ENCODE results near the gene ITGB4. TPM values are rescaled to one million over a fixed set of nuclear protein-coding genes. Genes with fewer than 3 reads are reported as not detected.
A peak's percentile ranks its signal among the peaks of the same experiment; 100 is the strongest.

Gene ITGB4
- total RNA-seq, 1 experiment from 2014 or later, result 5.3 TPM

GRCh38 chr17:75784473-75785015, 63.3 kb downstream of the ITGB4 start, which contains the start of gene UNK:
UNK (plus strand) TSS chr17:75784806; CDS start chr17:75784881, 75 bp downstream.
- Histone ChIP-seq H3K9ac (ENCODE audit: extremely low read depth, insufficient read length, low read length) (peak within 1 kb of the TSS; percentile 98), H3T11ph (ENCODE audit: low read length) (peak within 1 kb of the TSS; percentile 95), H3K23ac (ENCODE audit: insufficient read length, low read depth, low read length) (no peak within 1 kb of the TSS), H3K23me2 (ENCODE audit: insufficient read length, low read depth, low read length, poor library complexity, severe bottlenecking) (peaks cover 13% of the 10 kb centered on the region), H4K5ac (ENCODE audit: insufficient read length, low read depth, low read length) (peak within 1 kb of the TSS; percentile 98), H3K18ac (ENCODE audit: insufficient read length, low read depth, low read length) (peak within 1 kb of the TSS; percentile 96), H2BK120ac (ENCODE audit: low read depth, low read length, poor library complexity, severe bottlenecking) (peak within 1 kb of the TSS; percentile 97), H4K20me1 (ENCODE audit: control insufficient read depth, insufficient read depth, insufficient read length) (no peaks in the 10 kb centered on the region), H3K4me1 (ENCODE audit: insufficient read depth, low read length) (peaks cover 2% of the 10 kb centered on the region; the same call in 1 of the 2 replicates), H3K4ac (ENCODE audit: low read depth, low read length) (peak within 1 kb of the TSS; percentile 36; the same call in 1 of the 2 replicates), H3K56ac (ENCODE audit: insufficient read length, low read depth, low read length) (peak within 1 kb of the TSS; percentile 97), H4K91ac (ENCODE audit: insufficient read length, low read depth, low read length) (peak within 1 kb of the TSS; percentile 88), H2AK5ac (ENCODE audit: insufficient read length, low read length) (peak within 1 kb of the TSS; percentile 36), H4K8ac (replicated peaks; ENCODE audit: insufficient read length, low read depth, low read length) (peak within 1 kb of the TSS; percentile 74), H3K79me2 (ENCODE audit: insufficient read depth, low read length) (peaks cover 20% of the 10 kb centered on the region; the same call in 1 of the 2 replicates), H2BK15ac (ENCODE audit: low read depth, low read length) (peak within 1 kb of the TSS; percentile 72; the same call in 1 of the 2 replicates), H2BK20ac (ENCODE audit: low read depth, low read length, poor library complexity, severe bottlenecking) (no peak within 1 kb of the TSS), H3K9me3 (ENCODE audit: control insufficient read depth, low read depth, low read length) (no peaks in the 10 kb centered on the region), H3K27ac (ENCODE audit: insufficient read length, low read depth, low read length) (peak within 1 kb of the TSS; percentile 86), H3K79me1 (ENCODE audit: insufficient read depth, low read depth, low read length, poor library complexity, severe bottlenecking) (no peaks in the 10 kb centered on the region), H3K4me2 (ENCODE audit: insufficient read depth, insufficient read length, low read length) (peak within 1 kb of the TSS; percentile 70), H2BK5ac (ENCODE audit: insufficient read length, low read length) (peak within 1 kb of the TSS; percentile 91), H3K27me3 (ENCODE audit: insufficient read depth, low read length) (no peaks in the 10 kb centered on the region), H2AFZ (ENCODE audit: low read length) (no peak within 1 kb of the TSS), H2BK12ac (ENCODE audit: insufficient read length, low read depth, low read length) (peak within 1 kb of the TSS; percentile 5), H3K14ac (ENCODE audit: insufficient read depth, low read length) (peak within 1 kb of the TSS; percentile 99)
- H3K27me3 Mint-ChIP-seq (ENCODE audit: low read depth), result peaks cover 2% of the 10 kb centered on the region; the same call in 1 of the 2 replicates
- no CpG with 5 or more reads among the region's 45 CpGs for WGBS (ENCODE audit: extremely low coverage, insufficient read length, low lambda C conversion rate)
- peak; percentile 100 for DNase-seq
- H3K9me3 Mint-ChIP-seq, result peaks cover 1 to 2% of the 10 kb centered on the region in 2 experiments; a peak in 3 of 5 replicates
- TF ChIP-seq, protein P1, sequence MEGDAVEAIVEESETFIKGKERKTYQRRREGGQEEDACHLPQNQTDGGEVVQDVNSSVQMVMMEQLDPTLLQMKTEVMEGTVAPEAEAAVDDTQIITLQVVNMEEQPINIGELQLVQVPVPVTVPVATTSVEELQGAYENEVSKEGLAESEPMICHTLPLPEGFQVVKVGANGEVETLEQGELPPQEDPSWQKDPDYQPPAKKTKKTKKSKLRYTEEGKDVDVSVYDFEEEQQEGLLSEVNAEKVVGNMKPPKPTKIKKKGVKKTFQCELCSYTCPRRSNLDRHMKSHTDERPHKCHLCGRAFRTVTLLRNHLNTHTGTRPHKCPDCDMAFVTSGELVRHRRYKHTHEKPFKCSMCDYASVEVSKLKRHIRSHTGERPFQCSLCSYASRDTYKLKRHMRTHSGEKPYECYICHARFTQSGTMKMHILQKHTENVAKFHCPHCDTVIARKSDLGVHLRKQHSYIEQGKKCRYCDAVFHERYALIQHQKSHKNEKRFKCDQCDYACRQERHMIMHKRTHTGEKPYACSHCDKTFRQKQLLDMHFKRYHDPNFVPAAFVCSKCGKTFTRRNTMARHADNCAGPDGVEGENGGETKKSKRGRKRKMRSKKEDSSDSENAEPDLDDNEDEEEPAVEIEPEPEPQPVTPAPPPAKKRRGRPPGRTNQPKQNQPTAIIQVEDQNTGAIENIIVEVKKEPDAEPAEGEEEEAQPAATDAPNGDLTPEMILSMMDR (conservative IDR thresholded peaks at IDR 0.05), result no peak
- peak within 1 kb of the TSS; percentile 99 to 100 (median 99) for H3K27ac Mint-ChIP-seq
- peak within 1 kb of the TSS; percentile 90 to 95 for H3K4me3 Mint-ChIP-seq
- peaks cover 2 to 10% (median 5%) of the 10 kb centered on the region in 3 experiments for H3K36me3 Mint-ChIP-seq (ENCODE audit: insufficient read depth in 1 of 3, low read depth in 3 of 3)
- H3K4me1 Mint-ChIP-seq, result peaks cover 32 to 36% of the 10 kb centered on the region in 2 experiments
